Glutamatergic neuron (in vitro differentiated cells): Measurements from ENCODE around the gene TEX29. TPM values are rescaled to one million over a fixed set of nuclear protein-coding genes. Genes with fewer than 3 reads are reported as not detected.

Experiments used
- DNase-seq: peaks from one replicate; pipeline ENCODE4 v3.0.0; 2022
- H3K27ac Mint-ChIP-seq: one replicate; pipeline ENCODE4 v1.8.0; 2020; ENCODE audit warnings: mild to moderate bottlenecking, mixed read lengths, inconsistent platforms; ENCODE audit not compliant: unreplicated experiment
- H3K27me3 Mint-ChIP-seq: one replicate; pipeline ENCODE4 v1.8.0; 2020; ENCODE audit warnings: mild to moderate bottlenecking, moderate library complexity, mixed read lengths, inconsistent platforms; ENCODE audit not compliant: unreplicated experiment
- H3K36me3 Mint-ChIP-seq: one replicate; pipeline ENCODE4 v1.8.0; 2020; ENCODE audit warnings: mild to moderate bottlenecking, mixed read lengths, inconsistent platforms; ENCODE audit not compliant: unreplicated experiment
- H3K4me1 Mint-ChIP-seq: one replicate; pipeline ENCODE4 v1.8.0; 2020; ENCODE audit warnings: mild to moderate bottlenecking, low read depth, mixed read lengths, inconsistent platforms; ENCODE audit not compliant: unreplicated experiment
- H3K4me3 Mint-ChIP-seq: one replicate; pipeline ENCODE4 v1.8.0; 2020; ENCODE audit warnings: mild to moderate bottlenecking, mixed read lengths, inconsistent platforms; ENCODE audit not compliant: unreplicated experiment
- H3K9me3 Mint-ChIP-seq: one replicate; pipeline ENCODE4 v1.8.0; 2020; ENCODE audit warnings: mild to moderate bottlenecking, moderate library complexity, mixed read lengths, inconsistent platforms; ENCODE audit not compliant: unreplicated experiment
- total RNA-seq: library from RNA; stranded (reverse); fragmentation: NEBNext Ultra II Directional; extraction: Animal tissue kit (Norgen Biotek cat#: 25700); gene quantifications from one replicate; pipeline ENCODE4 v1.2.1, GENCODE V29; 2021; ENCODE audit not compliant: unreplicated experiment
- TF ChIP-seq, protein P1 (sequence below): fragments of 200-600 bp; sonication (generic); IDR thresholded peaks from one replicate; pipeline ENCODE4 v1.5.0; 2021; ENCODE audit not compliant: partially characterized antibody, unreplicated experiment

TEX29 gene
- total RNA-seq, 1 donor from 2014 or later = 0.64 TPM

DNA sequence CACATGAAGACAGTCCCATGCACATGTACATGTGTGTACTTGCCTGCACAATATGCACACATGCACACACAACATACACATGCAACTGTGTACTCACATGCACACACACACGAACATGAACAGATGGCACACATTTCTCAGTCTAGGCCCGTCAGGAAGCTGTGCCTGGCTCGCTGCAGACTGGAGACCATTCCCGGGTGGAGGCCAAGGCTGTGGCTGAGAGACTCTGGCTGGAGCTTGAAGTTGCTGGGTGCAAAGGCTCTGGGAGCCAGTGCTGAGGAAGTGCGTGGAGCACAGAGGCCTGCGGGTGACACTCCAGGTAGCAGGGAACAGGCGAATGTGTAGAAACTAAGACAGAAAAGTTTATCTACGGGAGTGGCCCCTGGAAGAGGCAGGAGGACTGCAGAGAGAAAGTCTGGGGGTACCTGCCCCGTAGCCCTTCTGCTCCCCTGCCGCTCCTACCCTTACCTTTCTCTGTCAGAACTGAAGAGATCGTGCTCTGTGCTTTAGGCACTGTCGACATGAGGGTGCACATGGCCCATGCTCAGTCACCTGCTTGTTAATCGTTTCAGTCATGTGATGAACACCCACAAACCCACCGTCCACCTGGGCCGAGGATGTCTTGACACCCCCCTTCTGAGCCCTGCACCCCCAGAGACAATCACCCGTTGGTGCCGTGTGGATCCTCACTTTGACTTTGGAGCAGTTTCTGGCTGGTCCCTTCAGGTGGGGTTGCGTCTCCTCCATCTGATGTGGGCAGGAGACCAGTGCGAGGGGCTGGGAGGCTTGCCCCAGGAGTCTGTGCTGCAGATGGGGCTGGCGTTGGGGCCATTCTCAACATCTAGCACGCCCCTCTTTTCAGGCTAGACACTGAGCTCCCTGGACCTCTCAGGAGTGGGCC is 69.4 kb downstream of the TEX29 start:
- peaks cover 1% of the 10 kb centered on the region for H3K4me1 Mint-ChIP-seq
- peaks cover 5% of the 10 kb centered on the region for H3K27me3 Mint-ChIP-seq
- H3K27ac Mint-ChIP-seq = no peak overlapping the region
- TF ChIP-seq, protein P1, sequence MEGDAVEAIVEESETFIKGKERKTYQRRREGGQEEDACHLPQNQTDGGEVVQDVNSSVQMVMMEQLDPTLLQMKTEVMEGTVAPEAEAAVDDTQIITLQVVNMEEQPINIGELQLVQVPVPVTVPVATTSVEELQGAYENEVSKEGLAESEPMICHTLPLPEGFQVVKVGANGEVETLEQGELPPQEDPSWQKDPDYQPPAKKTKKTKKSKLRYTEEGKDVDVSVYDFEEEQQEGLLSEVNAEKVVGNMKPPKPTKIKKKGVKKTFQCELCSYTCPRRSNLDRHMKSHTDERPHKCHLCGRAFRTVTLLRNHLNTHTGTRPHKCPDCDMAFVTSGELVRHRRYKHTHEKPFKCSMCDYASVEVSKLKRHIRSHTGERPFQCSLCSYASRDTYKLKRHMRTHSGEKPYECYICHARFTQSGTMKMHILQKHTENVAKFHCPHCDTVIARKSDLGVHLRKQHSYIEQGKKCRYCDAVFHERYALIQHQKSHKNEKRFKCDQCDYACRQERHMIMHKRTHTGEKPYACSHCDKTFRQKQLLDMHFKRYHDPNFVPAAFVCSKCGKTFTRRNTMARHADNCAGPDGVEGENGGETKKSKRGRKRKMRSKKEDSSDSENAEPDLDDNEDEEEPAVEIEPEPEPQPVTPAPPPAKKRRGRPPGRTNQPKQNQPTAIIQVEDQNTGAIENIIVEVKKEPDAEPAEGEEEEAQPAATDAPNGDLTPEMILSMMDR = no peak
- peaks cover 3% of the 10 kb centered on the region for H3K36me3 Mint-ChIP-seq
- peaks cover 7% of the 10 kb centered on the region for H3K9me3 Mint-ChIP-seq
- DNase-seq = peak; percentile 7
- no peak overlapping the region for H3K4me3 Mint-ChIP-seq

GRCh38 chr13:111390522-111391270 is 70.3 kb downstream of the TEX29 start:
- peaks cover 5% of the 10 kb centered on the region for H3K27me3 Mint-ChIP-seq
- no peak overlapping the region for H3K27ac Mint-ChIP-seq
- H3K4me1 Mint-ChIP-seq = peaks cover 1% of the 10 kb centered on the region
- peak; percentile 9 for DNase-seq
- TF ChIP-seq, protein P1 = no peak
- H3K9me3 Mint-ChIP-seq = peaks cover 7% of the 10 kb centered on the region
- no peak overlapping the region for H3K4me3 Mint-ChIP-seq
- peaks cover 11% of the 10 kb centered on the region for H3K36me3 Mint-ChIP-seq

DNA sequence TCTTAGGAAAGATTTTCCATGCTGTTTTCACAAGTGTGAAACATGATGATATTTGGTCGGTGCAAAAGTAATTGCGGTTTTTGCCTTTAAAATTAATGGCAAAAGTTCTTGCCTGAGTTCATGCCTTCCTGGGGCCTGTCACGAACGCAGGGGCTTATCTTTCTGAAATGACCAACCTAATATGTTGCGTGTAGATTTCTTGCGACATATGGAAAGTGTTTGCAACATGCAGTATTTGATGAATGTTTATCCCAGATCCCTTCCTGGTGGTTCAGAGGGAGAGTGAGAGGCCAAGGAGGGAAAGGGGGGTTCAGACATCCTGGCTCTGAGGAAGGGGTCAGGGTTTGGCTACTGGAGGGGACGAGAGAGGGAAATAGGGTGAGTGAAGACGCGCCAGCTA is 72.0 kb downstream of the TEX29 start:
- H3K27ac Mint-ChIP-seq = no peak overlapping the region

DNA sequence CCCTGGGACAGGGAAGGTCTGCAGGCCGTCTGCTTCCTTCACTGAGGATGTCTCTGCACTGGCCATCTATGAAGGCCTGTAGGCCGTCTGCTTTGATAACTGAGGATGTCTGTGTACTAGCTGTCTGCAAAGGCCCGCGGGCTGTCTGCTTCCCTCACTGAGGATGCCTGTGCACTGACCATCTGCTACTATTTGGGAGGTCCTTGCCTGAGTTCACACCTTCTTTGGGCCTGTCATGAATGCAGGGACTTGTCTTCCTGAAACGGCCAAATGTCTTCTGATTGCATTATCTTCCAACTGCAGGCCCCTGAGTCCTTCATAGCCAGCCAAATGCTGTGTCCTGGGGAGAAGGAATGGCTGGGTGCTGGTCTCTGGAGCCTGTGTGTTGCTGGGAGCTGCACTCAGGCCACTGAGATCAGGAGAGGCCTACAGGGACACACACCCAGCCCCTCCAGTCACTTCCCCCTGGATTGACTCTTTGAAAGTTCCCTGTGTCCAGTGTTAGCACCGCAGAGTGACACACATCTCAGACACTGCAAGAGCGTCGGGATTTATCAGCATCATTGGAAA is 72.9 kb downstream of the TEX29 start:
- Mint-ChIP-seq H3K27me3 (peaks cover 7% of the 10 kb centered on the region), H3K4me3 (no peak overlapping the region), H3K27ac (no peak overlapping the region), H3K4me1 (peaks cover 1% of the 10 kb centered on the region), H3K36me3 (peaks cover 16% of the 10 kb centered on the region), H3K9me3 (peaks cover 7% of the 10 kb centered on the region)
- DNase-seq = no peak
- TF ChIP-seq, protein P1 = no peak

More for the DNA sequence above, 72.0 kb downstream of the TEX29 start:
- DNase-seq = peak; percentile 1
- TF ChIP-seq, protein P1 = no peak
- Mint-ChIP-seq H3K4me1 (peaks cover 1% of the 10 kb centered on the region), H3K27me3 (peaks cover 7% of the 10 kb centered on the region), H3K9me3 (peaks cover 7% of the 10 kb centered on the region), H3K36me3 (peaks cover 16% of the 10 kb centered on the region), H3K4me3 (no peak overlapping the region)

Other genes with a start within 250 kb of the TEX29 start
- gene ARHGEF7, start 205.3 kb upstream of the TEX29 start, total RNA-seq = 227 TPM